Sigmoid colon (tissue), 7 donors: Measurements from ENCODE around the gene LDB1. TPM values are rescaled to one million over a fixed set of nuclear protein-coding genes. Genes with fewer than 3 reads are reported as not detected.

Source experiments
- DNase-seq: peaks from one replicate; pipeline ENCODE4 v3.0.0-alpha.2; 2019
- H3K27ac ChIP-seq, 4 donors: fragments of 200-600 bp; sonication (generic); one replicate each; pipeline ENCODE4 v1.5.1; 2016 to 2019; ENCODE audit warnings: mild to moderate bottlenecking in 1 of 4
- H3K27me3 ChIP-seq, 3 donors: fragments of 200-600 bp; sonication (generic); one replicate each; pipeline ENCODE4 v1.5.1; 2019; ENCODE audit warnings: mild to moderate bottlenecking in 1 of 3
- H3K36me3 ChIP-seq, 4 donors: fragments of 200-600 bp; sonication (generic); one replicate each; pipeline ENCODE4 v1.5.1; 2016 to 2019
- H3K4me1 ChIP-seq, 4 donors: fragments of 200-600 bp; sonication (generic); one replicate each; pipeline ENCODE4 v1.5.1; 2017 to 2019
- H3K4me3 ChIP-seq, 4 donors: fragments of 200-600 bp; sonication (generic); one replicate each; pipeline ENCODE4 v1.5.1; 2017 to 2019; ENCODE audit warnings: mild to moderate bottlenecking in 2 of 4, moderate library complexity in 1 of 4
- H3K9me3 ChIP-seq, 4 donors: fragments of 200-600 bp in 3 of 4; sonication (generic) in 3 of 4; one replicate each; pipeline versions ENCODE4 v1.5.1 to v1.6.1; 2013 to 2019
- CTCF ChIP-seq, 4 experiments: fragments of 450-650 bp in 3 of 4; fragments of 200-600 bp in 1 of 4; IDR thresholded peaks; one replicate each; pipeline ENCODE4 v1.5.1; 2016 to 2019; ENCODE audit warnings: antibody characterized with exemption in 4 of 4, mild to moderate bottlenecking in 3 of 4, moderate library complexity in 2 of 4
- EP300 ChIP-seq, 4 donors: sonication (generic); formaldehyde crosslinking; IDR thresholded peaks; one replicate each; pipeline ENCODE4 v1.6.1; 2017; ENCODE audit warnings: antibody characterized with exemption in 4 of 4
- POLR2A ChIP-seq, 2 donors: fragments of 450-650 bp; IDR thresholded peaks; one replicate each; pipeline ENCODE4 v1.6.1; 2016; ENCODE audit warnings: antibody characterized with exemption in 2 of 2, mild to moderate bottlenecking in 2 of 2, moderate library complexity in 2 of 2
- POLR2AphosphoS5 ChIP-seq, 4 donors: sonication (generic); formaldehyde crosslinking; IDR thresholded peaks; one replicate each; pipeline ENCODE4 v1.6.1; 2017; ENCODE audit warnings: antibody characterized with exemption in 4 of 4
- WGBS, 2 donors: extraction: QIAGEN DNeasy Blood & Tissue Kit; methylation state at CpG; one replicate each; pipeline ENCODE4 v1.1.7; 2013; 5-methylcytosine and 5-hydroxymethylcytosine counted together
- intact Hi-C: fragments of 100-400 bp; cut with DNase I; formaldehyde crosslinking; loops from one replicate; pipeline ENCODE4 v1.15.1; 2023
- polyA plus RNA-seq, 3 donors: library from polyadenylated mRNA; stranded (reverse); fragments of 200-250 nt; gene quantifications; one replicate each; pipeline ENCODE4 v1.2.3, GENCODE V29; 2013
- small RNA-seq, 3 donors: library from RNA; depleted of rRNA; stranded (forward); fragments of <200 nt; gene quantifications; one replicate each; pipeline ENCODE3, GENCODE V24; 2016
- total RNA-seq, 4 donors: library from RNA; depleted of rRNA; stranded (reverse); fragments of >200 nt; gene quantifications; one replicate each; pipeline ENCODE4 v1.1.0, GENCODE V29; 2016
- donor health status: healthy with polysubstance abuse.
- donor health status: Bipolar disorder and iron deficiency.
- donor health status: healthy.

LDB1 gene
- total and polyA plus RNA-seq, 7 donors = 10.4 to 88.4 (median 62.1) TPM

DNA sequence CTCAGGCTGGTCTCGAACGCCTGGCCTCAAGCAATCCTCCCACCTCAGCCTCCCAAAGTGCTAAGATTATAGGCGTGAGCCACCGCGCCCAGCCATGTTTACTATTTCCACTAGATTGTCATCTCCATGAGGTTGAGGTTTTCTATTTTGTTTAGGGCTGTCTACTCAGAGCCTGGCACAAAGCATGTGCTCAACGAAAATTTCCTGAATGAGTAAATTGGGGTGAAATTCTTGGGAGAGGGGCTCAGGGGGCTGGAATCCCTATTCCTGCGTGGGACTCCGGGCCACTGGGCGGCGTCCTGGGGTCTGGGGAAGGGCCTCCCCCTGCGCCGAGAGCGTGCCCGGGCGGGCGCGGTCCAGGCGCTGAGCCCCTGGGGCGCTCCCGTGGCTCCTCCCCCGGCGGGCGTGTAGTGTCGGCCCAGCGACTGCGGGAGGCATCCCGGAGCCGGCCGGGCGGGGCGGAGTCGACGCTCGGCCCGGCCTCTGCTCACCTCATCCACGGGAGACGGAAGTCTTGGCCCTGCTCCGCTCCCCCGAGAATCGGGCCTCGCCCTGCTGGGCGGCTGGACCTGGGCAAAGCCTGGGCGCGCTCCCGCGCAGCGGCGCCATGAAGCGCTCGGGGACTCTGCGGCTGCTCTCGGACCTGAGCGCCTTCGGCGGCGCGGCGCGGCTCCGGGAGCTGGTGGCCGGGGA is 55.2 kb downstream of the LDB1 start, which contains the start of gene HPS6:
Gene HPS6, plus strand, starts transcription at position 482 of the 693 bp plus-strand sequence. Its CDS starts 126 bp downstream, at position 608.
- Histone ChIP-seq H3K9me3 (no peaks in the 10 kb centered on the region), H3K4me1 (peaks cover 0 to 44% (median 33%) of the 10 kb centered on the region in 4 donors), H3K4me3 (peak within 1 kb of the TSS; percentile 61 to 87 (median 84)), H3K27me3 (no peaks in the 10 kb centered on the region), H3K36me3 (peaks cover 0 to 12% (median 7%) of the 10 kb centered on the region in 4 donors), H3K27ac (peak within 1 kb of the TSS; percentile 90 to 94 (median 93))
- peak; percentile 95 for DNase-seq
- TF ChIP-seq POLR2A (IDR thresholded peaks at IDR 0.05) = peak; percentile 48 to 50
- TF ChIP-seq CTCF (IDR thresholded peaks at IDR 0.05) = no peak
- no peak for TF ChIP-seq EP300 (IDR thresholded peaks at IDR 0.05)
- TF ChIP-seq POLR2AphosphoS5 (IDR thresholded peaks at IDR 0.05) = peak; percentile 57 to 89 (median 78)
- intact Hi-C loops = loop anchor here (1.0 to 2.0 kb wide), 2 partner anchors 9 to 54 kb away; partner anchors contain the start of gene ARMH3
- 0 to 1% methylated on average over 61 of the region's 61 CpGs for WGBS, 2 donors

GRCh38 chr10:102064503-102064867 is 55.7 kb downstream of the LDB1 start:
- peaks cover 0 to 44% (median 33%) of the 10 kb centered on the region in 4 donors for H3K4me1 ChIP-seq
- peak overlapping the region in 3 of 4 donors; percentile 82 to 87 (median 86) for H3K4me3 ChIP-seq
- peaks cover 0 to 12% (median 7%) of the 10 kb centered on the region in 4 donors for H3K36me3 ChIP-seq
- 77 to 81% methylated on average over 2 of the region's 2 CpGs for WGBS, 2 donors
- intact Hi-C loops = loop anchor here (2.0 kb wide), 1 partner anchor 54 kb away; no protein-coding TSS in a partner anchor
- H3K27ac ChIP-seq = peak overlapping the region; percentile 90 to 94 (median 93)
- TF ChIP-seq EP300 (IDR thresholded peaks at IDR 0.05) = no peak
- no peak for TF ChIP-seq CTCF (IDR thresholded peaks at IDR 0.05)
- TF ChIP-seq POLR2A (IDR thresholded peaks at IDR 0.05) = no peak
- no peak for TF ChIP-seq POLR2AphosphoS5 (IDR thresholded peaks at IDR 0.05)
- DNase-seq = no peak
- H3K27me3 ChIP-seq = no peaks in the 10 kb centered on the region
- H3K9me3 ChIP-seq = no peaks in the 10 kb centered on the region

GRCh38 chr10:102059987-102060386 is 60.2 kb downstream of the LDB1 start:
- no peak overlapping the region for H3K27ac ChIP-seq
- no peak overlapping the region for H3K4me3 ChIP-seq
- no peak for DNase-seq
- H3K9me3 ChIP-seq = peaks cover 0 to 2% (median 0%) of the 10 kb centered on the region in 4 donors
- peaks cover 0 to 10% (median 5%) of the 10 kb centered on the region in 4 donors for H3K4me1 ChIP-seq
- H3K27me3 ChIP-seq = no peaks in the 10 kb centered on the region
- TF ChIP-seq EP300 (IDR thresholded peaks at IDR 0.05) = no peak
- no peak for TF ChIP-seq POLR2A (IDR thresholded peaks at IDR 0.05)
- TF ChIP-seq CTCF (IDR thresholded peaks at IDR 0.05) = no peak
- no peak for TF ChIP-seq POLR2AphosphoS5 (IDR thresholded peaks at IDR 0.05)
- H3K36me3 ChIP-seq = no peaks in the 10 kb centered on the region
- intact Hi-C loops = no loop called here

Small RNAs within 50 kb of the gene (small RNA-seq; reads per million reads assigned to genes)
- gene AL500527.1 (0 reads per million in 3 donors), gene AL500527.2 (0 reads per million in 3 donors)

Other genes starting within 250 kb of the LDB1 start
- 10 to 100 TPM; 18.5 to 23.2 (median 21.0) TPM for gene ARMH3, start 64.2 kb downstream of the LDB1 start, total RNA-seq
- gene ARMH3, start 64.2 kb downstream of the LDB1 start, polyA plus RNA-seq = 10 to 100 TPM; 17.4 to 22.8 (median 18.5) TPM
- gene HPS6, start 55.0 kb downstream of the LDB1 start, total RNA-seq = 10 to 100 TPM; 12.5 to 18.9 (median 17.2) TPM
- gene HPS6, start 55.0 kb downstream of the LDB1 start, polyA plus RNA-seq = 10 to 100 TPM in 2 of 3 donors, 1 to 10 TPM in 1; 9.0 to 13.4 (median 11.6) TPM
- gene PPRC1, start 12.7 kb upstream of the LDB1 start, total RNA-seq = 10 to 100 TPM; 11.0 to 39.9 (median 13.0) TPM
- 10 to 100 TPM in 1 of 3 donors, 1 to 10 TPM in 2; 4.2 to 22.2 (median 4.2) TPM for gene PPRC1, start 12.7 kb upstream of the LDB1 start, polyA plus RNA-seq
- gene NOLC1, start 32.0 kb upstream of the LDB1 start, total RNA-seq = 10 to 100 TPM; 30.2 to 50.0 (median 44.8) TPM
- gene NOLC1, start 32.0 kb upstream of the LDB1 start, polyA plus RNA-seq = 10 to 100 TPM; 14.4 to 51.4 (median 20.1) TPM
- under 1 TPM in 1 of 4 donors, not detected in 3; 0.71 TPM for gene ELOVL3, start 105.9 kb upstream of the LDB1 start, total RNA-seq
- gene ELOVL3, start 105.9 kb upstream of the LDB1 start, polyA plus RNA-seq = under 1 TPM in 1 of 3 donors, not detected in 2; 0.45 TPM
- gene PITX3, start 121.1 kb upstream of the LDB1 start, total RNA-seq = not detected
- not detected for gene PITX3, start 121.1 kb upstream of the LDB1 start, polyA plus RNA-seq
- gene GBF1, start 125.2 kb upstream of the LDB1 start, total RNA-seq = 10 to 100 TPM; 18.1 to 38.2 (median 21.4) TPM
- 10 to 100 TPM in 2 of 3 donors, 1 to 10 TPM in 1; 8.4 to 28.7 (median 14.8) TPM for gene GBF1, start 125.2 kb upstream of the LDB1 start, polyA plus RNA-seq